Endothelial cell (in vitro differentiated cells): ENCODE measurements around the gene NIPAL3. TPM values are rescaled to one million over a fixed set of nuclear protein-coding genes. Genes with fewer than 3 reads are reported as not detected.

Experiments used
- DNase-seq: peaks from one replicate; pipeline ENCODE4 v3.0.0; 2021; ENCODE audit warnings: low spot score
- H3K27ac Mint-ChIP-seq: one replicate; pipeline ENCODE4 v1.8.0; 2021; ENCODE audit warnings: mixed read lengths, inconsistent platforms; ENCODE audit not compliant: unreplicated experiment
- H3K27me3 Mint-ChIP-seq: one replicate; pipeline ENCODE4 v1.8.0; 2021; ENCODE audit warnings: mild to moderate bottlenecking, moderate library complexity, mixed read lengths, inconsistent platforms; ENCODE audit not compliant: unreplicated experiment
- H3K36me3 Mint-ChIP-seq: one replicate; pipeline ENCODE4 v1.8.0; 2021; ENCODE audit warnings: mild to moderate bottlenecking, low read depth, mixed read lengths, inconsistent platforms; ENCODE audit not compliant: unreplicated experiment
- H3K4me1 Mint-ChIP-seq: one replicate; pipeline ENCODE4 v1.8.0; 2021; ENCODE audit warnings: mild to moderate bottlenecking, mixed read lengths, inconsistent platforms; ENCODE audit not compliant: unreplicated experiment
- H3K4me3 Mint-ChIP-seq: one replicate; pipeline ENCODE4 v1.8.0; 2021; ENCODE audit warnings: mild to moderate bottlenecking, mixed read lengths, inconsistent platforms; ENCODE audit not compliant: unreplicated experiment
- H3K9me3 Mint-ChIP-seq: one replicate; pipeline ENCODE4 v1.8.0; 2021; ENCODE audit warnings: mixed read lengths, inconsistent platforms; ENCODE audit not compliant: unreplicated experiment
- total RNA-seq: library from RNA; stranded (reverse); fragmentation: NEBNext Ultra II Directional; extraction: Animal tissue kit (Norgen Biotek cat#: 25700); gene quantifications from one replicate; pipeline ENCODE4 v1.2.1, GENCODE V29; 2021; ENCODE audit not compliant: unreplicated experiment
- TF ChIP-seq, protein P1 (sequence below): fragments of 200-600 bp; sonication (generic); IDR thresholded peaks from one replicate; pipeline ENCODE4 v1.5.0; 2021; ENCODE audit warnings: antibody characterized with exemption; ENCODE audit not compliant: unreplicated experiment

NIPAL3 gene
- total RNA-seq, 1 donor from 2014 or later, result 9.4 TPM

DNA sequence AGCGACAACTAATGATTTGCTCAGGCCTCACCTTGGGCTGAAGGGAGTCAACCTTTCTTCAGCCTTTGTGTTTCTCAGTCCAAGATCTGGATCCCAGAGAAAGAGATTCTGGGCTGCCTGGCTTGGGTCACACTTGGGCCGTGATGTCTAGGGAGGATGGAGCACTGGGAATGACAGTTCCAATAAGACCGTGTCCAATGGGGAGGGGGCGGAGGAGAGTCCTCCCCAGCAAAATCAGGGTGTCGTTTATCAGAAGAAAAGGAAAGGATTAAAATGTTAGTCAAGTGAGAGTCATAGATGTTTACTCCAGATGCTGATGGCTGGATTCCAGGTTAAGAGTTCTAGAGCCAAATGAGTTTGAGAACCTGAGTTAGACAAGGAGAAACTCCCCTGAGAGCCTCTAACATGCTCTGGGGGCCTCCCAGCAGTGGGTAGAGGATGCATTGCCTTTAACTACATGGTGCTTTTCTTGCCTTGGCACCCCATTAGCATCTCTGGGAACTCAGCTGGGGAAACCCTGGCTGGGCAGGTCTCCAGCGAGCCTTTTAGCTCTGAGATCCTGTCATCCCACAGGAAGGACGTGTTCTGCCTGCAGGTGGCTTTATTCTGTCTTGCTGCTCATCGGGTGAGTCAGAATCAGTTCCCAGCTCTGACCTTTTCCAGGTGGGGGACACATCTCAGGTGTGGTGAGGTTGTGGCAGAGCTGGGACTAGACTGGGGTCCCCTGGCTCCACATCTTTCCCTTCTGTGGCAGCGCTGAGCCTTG is 22.2 kb downstream of the NIPAL3 start:
- Mint-ChIP-seq H3K27me3 (peaks cover 3% of the 10 kb centered on the region), H3K36me3 (no peaks in the 10 kb centered on the region), H3K4me3 (no peak overlapping the region), H3K4me1 (no peaks in the 10 kb centered on the region), H3K9me3 (peaks cover 4% of the 10 kb centered on the region), H3K27ac (no peak overlapping the region)
- TF ChIP-seq, protein P1, sequence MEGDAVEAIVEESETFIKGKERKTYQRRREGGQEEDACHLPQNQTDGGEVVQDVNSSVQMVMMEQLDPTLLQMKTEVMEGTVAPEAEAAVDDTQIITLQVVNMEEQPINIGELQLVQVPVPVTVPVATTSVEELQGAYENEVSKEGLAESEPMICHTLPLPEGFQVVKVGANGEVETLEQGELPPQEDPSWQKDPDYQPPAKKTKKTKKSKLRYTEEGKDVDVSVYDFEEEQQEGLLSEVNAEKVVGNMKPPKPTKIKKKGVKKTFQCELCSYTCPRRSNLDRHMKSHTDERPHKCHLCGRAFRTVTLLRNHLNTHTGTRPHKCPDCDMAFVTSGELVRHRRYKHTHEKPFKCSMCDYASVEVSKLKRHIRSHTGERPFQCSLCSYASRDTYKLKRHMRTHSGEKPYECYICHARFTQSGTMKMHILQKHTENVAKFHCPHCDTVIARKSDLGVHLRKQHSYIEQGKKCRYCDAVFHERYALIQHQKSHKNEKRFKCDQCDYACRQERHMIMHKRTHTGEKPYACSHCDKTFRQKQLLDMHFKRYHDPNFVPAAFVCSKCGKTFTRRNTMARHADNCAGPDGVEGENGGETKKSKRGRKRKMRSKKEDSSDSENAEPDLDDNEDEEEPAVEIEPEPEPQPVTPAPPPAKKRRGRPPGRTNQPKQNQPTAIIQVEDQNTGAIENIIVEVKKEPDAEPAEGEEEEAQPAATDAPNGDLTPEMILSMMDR, result no peak
- DNase-seq, result no peak

DNA sequence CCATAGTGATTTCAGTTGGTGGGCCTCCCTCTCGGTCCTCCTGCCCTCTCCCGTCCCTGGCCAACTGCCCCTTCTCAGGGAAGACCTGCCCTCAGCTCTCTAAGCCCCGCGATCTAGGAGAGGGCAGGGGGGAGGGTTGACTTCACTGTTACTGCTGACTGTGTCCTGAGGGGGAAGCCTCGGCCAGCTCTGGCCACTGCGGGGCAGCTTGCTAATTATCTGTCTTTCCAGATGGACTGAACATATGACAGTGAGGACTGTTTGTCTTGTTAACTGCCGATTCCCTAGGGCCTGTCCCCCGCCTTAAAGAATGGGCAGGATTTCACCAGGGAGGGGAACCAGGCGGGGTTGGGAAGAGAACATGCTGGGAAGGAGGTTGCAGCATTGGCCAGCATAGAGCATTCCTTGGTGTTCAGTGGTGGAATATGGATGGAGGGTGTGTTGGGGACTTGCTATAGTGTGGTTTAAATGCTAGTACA is 22.9 kb downstream of the NIPAL3 start:
- Mint-ChIP-seq H3K4me1 (no peaks in the 10 kb centered on the region), H3K4me3 (no peak overlapping the region), H3K27me3 (peaks cover 3% of the 10 kb centered on the region), H3K27ac (peak overlapping the region; percentile 30), H3K9me3 (peaks cover 4% of the 10 kb centered on the region), H3K36me3 (no peaks in the 10 kb centered on the region)
- no peak for DNase-seq
- TF ChIP-seq, protein P1, result no peak

DNA sequence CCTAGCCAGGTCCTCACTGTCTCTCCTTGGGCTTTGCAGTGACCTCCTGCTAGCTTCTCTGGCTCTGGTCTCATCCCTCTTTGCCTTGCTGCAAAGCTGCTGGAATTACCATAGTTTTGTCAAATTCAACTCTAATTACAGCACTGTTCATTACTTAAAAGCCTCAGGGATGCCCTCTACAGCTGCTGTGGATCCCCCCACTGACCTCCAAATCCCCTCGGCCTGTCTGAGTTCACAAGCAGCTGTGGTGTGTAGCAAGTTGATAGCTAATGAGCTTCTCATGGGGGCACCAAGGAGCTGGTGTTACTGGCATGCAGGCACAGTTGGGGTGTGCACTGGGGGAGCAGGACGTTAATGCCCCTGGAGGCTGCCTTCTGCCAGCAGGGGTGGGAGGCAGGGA is 24.8 kb downstream of the NIPAL3 start:
- Mint-ChIP-seq H3K4me3 (no peak overlapping the region), H3K4me1 (peaks cover 11% of the 10 kb centered on the region), H3K27me3 (peaks cover 3% of the 10 kb centered on the region), H3K9me3 (no peaks in the 10 kb centered on the region), H3K36me3 (peaks cover 3% of the 10 kb centered on the region), H3K27ac (no peak overlapping the region)
- DNase-seq, result no peak
- TF ChIP-seq, protein P1, result no peak

DNA sequence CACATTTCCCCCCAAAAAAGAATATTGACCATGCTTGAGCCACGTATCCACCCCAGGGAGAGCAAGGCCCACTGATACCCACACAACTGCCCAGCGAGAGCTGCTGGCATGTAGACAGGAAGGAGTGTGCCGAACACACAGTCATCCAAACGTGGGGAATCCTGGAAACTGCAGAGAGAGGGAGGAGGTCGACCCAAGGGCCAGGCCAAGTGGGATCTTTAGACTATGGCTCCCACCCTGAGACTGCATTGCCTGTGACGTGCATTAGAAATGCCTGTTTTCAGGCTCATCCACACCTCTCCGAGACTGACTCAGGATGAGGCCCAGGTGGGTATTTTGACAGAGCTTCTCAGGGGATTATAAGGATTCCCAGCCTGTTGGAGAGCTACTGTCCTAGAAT is 25.9 kb downstream of the NIPAL3 start:
- H3K27me3 Mint-ChIP-seq, result peaks cover 3% of the 10 kb centered on the region
- H3K36me3 Mint-ChIP-seq, result peaks cover 7% of the 10 kb centered on the region
- TF ChIP-seq, protein P1, result no peak
- DNase-seq, result no peak
- H3K4me3 Mint-ChIP-seq, result no peak overlapping the region
- no peak overlapping the region for H3K27ac Mint-ChIP-seq
- no peaks in the 10 kb centered on the region for H3K9me3 Mint-ChIP-seq
- peaks cover 11% of the 10 kb centered on the region for H3K4me1 Mint-ChIP-seq

DNA sequence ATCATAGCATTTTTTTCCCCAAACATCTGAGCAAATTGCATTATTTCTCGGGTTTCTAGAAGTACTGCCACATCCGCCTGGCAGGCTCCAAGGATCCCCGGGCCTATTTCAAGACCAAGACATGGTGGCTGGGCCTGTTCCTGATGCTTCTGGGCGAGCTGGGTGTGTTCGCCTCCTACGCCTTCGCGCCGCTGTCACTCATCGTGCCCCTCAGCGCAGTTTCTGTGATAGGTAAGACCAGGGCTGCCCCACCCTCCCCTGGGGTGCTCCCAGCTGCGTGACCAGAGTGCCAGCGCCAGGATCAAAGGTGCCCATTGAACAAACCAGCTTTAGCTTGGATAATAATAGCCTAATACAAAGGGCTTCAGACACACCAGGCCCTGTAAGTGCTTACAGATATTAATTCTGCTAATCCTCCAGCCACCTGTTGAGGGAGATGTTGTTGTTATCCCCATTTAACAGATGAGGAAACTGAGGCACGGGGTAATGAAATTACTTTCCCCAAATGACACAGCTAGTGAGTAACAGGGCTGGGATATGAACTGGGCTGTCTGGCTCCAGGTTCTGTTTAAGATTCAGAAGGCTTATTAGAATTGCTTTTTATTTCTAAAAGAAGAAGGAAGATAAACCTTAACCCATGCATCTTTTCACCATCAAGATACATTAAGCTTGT is 26.5 kb downstream of the NIPAL3 start:
- DNase-seq, result no peak
- H3K4me3 Mint-ChIP-seq, result no peak overlapping the region
- H3K9me3 Mint-ChIP-seq, result no peaks in the 10 kb centered on the region
- H3K27me3 Mint-ChIP-seq, result peaks cover 4% of the 10 kb centered on the region
- TF ChIP-seq, protein P1, result no peak
- H3K27ac Mint-ChIP-seq, result no peak overlapping the region
- peaks cover 7% of the 10 kb centered on the region for H3K36me3 Mint-ChIP-seq
- peaks cover 11% of the 10 kb centered on the region for H3K4me1 Mint-ChIP-seq
